HG03521 (cell line): Measurements from ENCODE around the gene MAP4.
"Not testable (repeated sequence)": the region's sequence is repeated elsewhere in the genome, so short reads cannot be mapped to it uniquely, and the experiment has no call there.

Experiments
- ATAC-seq: cut with Tn5 transposase; IDR thresholded peaks from one replicate; pipeline ENCODE4 v1.9.1; 2021; ENCODE audit warnings: mild to moderate bottlenecking, moderate library complexity; ENCODE audit not compliant: unreplicated experiment

Gene MAP4

DNA sequence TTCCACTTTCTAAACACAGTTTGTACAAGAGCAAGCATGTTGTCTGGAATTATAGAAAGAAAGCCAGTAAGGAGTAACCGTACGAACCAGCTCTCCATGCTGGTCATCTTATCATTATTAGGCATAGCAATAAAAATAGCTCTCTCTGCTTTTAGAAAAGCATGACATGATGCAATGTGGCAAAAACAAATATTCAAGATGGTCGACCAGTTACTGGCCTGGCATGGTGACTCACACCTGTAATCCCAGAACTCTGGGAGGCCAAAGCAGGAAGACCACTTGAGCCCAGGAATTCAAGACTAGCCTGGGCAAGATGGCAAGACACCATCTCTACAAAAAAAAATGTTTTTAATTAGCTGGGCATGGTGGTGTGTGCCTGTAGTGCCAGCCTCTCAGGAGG lies 2.6 kb upstream of the MAP4 start:
- ATAC-seq = no peak

DNA sequence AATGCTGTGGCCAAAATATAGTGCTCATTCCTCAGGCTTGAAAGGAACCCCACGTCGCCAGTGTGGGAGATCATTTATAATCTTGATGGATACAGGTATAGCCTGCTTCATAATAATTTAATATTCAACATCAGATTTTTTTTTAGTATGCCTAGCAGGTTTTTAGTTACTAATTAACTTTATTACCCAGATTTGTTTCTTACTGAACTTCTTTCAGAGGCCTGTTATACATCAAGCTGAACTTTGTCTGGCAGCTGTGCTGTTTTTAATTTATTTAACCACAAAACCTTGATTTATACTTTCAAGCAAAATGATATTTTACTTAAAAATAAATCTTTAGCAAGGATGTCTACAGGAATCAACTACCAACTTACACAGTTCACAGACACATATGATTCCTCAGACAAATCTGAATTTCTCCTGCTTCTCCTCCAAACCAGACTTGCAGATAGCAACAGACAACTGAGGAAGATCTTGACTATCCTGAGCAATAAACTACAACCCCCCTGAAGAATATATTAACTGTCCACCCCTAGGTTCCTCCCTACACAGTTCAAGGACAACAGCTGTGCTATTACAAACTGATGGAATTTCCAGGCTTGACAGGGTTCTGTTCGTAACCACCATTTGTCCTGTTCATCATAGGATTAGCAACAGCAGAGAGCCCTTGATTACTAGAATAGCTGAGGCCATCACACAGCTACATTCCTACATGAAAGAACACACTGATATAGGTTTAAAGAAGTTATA lies 610 bp downstream of the MAP4 start:
- ATAC-seq = no peak

DNA sequence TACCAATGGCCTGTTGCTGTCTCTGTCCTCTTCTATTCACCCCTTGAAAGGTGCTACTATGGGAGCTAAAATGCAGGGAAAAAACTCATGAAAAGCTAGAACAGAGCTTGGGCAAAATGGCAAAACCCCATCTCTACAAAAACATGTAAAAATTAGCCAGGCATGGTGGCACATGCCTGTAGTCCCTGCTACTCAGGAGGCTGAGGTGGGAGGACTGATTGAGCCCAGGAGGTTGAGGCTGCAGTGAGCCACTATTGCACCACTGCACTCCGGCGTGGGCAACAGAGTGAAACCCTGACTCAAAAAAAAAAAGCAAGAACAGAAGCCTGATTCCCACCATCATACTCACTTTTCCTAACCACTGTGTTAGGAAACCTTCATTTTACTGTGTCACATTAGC lies 1.9 kb downstream of the MAP4 start:
- ATAC-seq = no peak

DNA sequence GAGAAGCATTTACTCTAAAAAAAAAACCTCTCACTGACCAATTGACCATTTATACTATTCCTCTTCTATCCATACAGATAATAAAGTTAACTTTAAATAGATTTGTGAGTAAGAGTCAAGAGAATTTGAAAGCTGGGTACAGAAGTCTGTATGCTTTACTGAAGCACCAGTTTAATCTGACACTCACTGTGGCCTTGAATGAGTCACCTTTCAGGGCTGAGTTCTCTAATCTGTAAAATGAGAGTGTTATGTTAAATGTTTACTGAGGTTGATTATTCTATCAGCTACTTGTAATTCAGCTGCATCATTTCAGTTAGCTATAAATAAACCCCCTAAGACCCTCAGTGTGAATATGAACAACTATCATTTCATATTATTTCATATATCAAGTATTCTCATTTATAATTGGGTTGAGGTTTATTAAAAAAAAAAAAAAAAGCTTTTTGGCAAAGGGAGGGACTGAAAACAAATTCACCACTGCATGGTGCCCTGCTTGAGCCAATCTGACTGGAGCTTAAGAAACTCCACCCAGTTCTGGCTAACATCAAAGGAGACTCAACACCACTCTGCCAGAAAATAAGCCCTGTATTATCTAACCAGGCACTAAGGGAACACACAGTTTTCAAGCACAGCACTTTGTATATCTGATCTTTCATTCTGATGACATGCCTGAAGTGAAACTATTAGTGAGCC lies 2.8 kb downstream of the MAP4 start:
- ATAC-seq = no peak

DNA sequence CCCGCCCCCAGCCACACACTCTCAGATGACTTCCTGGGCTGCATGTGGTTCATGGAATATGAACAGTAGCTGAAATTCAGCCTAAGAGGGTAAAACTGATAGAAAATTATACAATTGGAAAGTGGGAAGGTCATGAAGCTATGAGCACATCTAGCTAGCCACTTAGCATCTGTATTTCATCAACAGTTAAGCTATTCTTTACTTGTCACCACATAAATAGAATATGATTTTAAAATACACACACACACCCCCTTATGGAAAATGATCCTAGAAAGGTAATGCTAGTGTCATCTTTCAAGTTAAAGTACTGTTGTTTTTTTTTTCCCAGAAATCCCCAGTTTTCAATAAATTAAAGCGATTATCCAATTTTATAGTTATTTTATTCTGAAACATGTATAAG lies 3.6 kb downstream of the MAP4 start:
- no peak for ATAC-seq

DNA sequence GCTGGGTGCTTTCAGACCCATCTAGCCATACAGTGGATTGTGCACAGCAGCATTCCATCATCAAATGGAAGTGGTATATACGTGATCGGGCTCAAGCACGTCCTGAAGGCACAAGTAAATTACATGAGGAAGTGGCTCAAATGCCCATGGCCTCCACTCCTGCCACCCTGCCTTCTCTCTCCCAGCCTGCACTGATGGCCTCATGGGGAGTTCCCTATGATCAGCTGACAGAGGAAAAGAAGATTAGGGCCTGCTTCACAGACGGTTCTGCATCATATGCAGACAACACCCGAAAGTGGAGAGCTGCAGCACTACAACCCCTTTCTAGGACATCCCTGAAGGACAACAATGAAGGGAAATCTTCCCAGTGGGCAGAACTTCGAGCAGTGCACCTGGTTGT lies 8.2 kb downstream of the MAP4 start:
- ATAC-seq = not testable (repeated sequence)

DNA sequence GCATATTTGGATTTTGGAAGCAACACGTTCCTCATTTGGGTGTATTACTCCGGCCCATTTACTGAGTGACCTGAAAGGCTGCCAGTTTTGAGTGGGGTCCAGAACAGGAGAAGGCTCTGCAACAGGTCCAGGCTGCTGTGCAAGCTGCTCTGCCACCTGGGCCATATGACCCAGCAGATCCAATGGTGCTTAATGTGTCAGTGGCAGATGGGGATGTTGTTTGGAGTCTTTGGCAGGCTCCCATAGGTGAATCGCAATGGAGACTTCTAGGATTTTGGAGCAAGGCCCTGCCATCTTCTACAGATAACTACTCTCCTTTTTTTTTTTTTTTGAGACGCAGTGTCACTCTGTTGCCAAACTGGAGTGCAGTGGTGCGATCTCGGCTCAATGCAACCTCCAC lies 8.9 kb downstream of the MAP4 start:
- ATAC-seq = not testable (repeated sequence)

DNA sequence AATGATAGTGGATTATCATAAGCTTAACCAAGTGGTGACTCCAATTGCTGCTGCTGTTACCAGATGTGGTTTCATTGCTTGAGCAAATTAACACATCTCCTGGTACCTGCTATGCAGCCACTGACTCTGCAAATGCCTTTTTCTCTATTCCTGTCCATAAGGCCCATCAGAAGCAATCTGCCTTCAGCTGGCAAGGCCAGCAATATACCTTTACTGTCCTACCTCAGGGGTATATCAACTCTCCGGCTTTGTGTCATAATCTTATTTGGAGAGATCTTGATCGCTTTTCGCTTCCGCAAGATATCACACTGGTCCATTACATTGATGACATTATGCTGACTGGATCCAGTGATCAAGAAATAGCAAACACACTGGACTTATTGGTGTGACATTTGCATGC lies 9.4 kb downstream of the MAP4 start:
- ATAC-seq = not testable (repeated sequence)

DNA sequence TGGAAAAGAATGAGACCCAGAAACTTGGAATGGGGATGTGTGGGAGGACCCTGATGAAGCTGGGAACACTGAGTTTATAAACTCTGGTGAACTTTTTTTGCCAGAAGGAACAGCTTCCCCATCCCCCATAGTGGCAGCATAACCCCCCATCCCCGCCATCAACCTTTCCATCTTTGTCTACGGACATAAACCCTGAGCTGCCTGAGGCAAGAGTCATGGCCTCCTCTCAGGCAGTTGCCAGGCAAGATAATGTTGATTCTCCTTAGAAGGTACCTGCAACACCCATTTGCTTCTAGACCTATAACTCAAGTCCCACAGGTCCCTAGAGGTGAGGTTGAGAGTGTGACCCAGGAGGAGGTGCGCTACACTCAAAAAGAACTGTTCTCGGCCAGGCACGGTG lies 11.5 kb downstream of the MAP4 start:
- ATAC-seq = no peak

DNA sequence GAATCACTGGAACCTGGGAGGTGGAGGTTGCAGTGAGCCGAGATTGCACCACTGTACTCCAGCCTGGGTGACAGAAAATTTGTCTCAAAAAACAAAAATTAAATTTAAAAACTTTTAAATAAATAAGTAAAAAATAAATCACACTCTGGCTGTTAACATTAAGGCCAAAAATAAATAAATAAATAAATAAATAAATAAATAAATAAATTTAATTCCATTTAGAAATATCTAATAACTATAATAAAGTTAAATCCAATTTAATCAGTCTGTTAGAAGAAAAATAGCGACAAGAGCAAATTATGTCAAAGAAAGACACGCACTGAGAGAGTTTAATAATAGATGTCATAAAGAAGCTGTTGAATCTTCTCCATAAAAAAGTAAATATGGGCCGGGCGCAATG lies 13.4 kb downstream of the MAP4 start:
- ATAC-seq = no peak

DNA sequence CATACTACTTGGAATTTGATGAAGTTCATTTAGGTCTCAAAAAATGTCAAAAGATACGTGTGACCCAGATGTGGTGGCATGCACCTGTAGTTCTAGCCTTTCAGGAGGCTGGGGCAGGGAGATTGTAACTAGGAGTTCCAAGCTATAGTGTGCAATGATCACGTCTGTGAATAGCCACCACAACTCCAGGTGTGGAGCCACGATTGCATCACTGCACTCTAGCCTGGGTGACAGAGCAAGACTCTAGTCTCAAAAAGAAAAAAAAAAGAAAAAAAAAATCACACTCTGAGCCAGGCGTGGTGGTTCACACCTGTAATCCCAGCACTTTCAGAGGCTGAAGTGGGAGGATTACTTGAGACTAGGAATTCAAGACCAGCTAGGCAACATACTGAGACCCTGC lies 14.2 kb downstream of the MAP4 start:
- ATAC-seq = no peak

DNA sequence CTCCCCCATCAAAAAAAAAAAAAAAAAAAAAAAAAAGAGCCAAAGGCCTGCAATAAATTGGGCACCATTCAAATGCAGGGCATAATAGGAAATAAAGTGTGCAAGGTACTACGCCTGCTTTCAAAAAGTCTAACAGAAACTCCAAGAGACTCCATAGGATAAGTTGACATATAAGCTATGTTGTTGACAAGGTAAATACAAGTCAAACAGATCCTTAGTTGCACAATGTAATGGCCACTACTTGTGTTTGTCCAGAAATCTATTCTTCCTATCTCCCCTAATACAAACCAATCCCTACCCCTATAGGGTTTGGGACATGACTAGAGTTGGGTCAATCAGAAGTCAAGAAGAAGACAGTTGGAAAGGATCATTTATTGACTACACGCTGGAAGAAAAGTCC lies 16.0 kb downstream of the MAP4 start:
- ATAC-seq = no peak

DNA sequence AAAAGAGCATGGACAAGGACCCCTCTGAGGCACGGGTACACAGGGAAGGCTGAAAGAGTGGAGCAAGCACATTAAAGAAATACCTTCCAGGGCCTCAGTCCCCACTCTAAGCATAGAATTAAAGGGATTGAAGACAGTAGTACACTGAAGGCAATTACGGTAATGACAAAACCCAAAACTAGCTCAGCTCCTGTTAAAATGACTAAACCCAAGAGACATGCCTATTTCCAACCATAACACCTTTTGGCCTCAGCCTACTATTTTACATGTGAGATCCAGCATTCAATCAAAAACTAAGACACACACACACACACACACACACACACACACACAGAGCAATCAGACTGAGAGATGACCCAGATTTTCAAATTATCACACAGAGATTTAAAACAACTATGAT lies 19.8 kb downstream of the MAP4 start:
- ATAC-seq = no peak

DNA sequence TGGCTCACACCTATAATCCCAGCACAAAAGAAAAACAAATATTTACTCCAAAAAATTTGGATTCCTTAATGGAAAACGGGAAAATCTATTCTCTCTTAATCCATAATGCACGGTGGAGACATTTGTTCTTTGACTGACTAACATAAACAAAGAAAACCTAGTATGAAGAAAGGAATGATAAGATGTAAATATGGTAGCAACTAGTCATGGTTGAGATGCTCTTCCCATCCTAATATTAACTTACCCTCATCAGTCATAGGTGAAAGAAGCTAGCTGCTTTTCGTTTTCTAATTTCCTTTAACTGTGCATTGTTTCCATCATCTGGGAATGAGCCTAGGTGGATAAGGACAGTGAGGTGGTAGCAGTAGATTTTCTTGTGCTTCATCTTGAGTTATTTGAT lies 22.0 kb downstream of the MAP4 start:
- ATAC-seq = no peak

DNA sequence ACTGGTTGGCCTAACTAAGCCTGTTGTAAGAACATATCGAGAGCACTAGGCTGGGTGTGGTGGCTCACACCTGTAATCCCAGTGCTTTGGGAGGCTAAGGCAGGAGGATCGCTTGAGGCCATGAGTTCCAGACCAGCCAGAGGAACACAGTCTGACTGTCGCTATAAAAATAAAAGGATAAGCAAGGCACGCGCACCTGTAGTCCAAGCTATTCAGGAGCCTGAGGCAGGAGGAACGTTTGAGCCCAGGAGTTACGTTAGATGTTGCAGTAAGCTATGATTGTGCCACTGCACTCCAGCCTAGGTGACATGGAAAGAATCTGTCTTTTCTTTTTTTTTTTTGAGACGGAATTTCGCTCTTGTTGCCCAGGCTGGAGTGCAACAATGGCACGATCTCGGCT lies 24.9 kb downstream of the MAP4 start:
- ATAC-seq = no peak

DNA sequence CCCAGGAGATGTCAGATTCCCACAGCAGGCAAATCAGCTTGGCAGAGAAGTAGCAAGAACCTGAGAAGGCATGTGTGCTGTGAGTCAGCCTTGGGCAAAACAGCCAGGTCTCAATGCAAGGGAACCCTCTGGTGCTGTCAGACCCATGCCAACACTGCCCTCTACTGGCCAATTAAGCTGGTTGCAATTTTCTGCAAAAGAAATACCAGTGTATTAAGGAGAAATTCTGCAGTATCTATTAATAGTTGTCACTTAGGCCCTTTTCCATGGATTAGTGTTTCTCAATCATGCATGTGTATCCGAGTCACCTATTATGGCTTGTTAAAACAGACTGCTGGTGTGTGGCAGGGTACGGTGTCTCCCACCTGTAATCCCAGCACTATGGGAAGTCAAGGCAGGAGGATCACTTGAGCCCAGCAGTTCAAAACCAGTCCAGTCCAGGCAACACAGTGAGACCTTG lies 26.2 kb downstream of the MAP4 start:
- ATAC-seq = no peak

DNA sequence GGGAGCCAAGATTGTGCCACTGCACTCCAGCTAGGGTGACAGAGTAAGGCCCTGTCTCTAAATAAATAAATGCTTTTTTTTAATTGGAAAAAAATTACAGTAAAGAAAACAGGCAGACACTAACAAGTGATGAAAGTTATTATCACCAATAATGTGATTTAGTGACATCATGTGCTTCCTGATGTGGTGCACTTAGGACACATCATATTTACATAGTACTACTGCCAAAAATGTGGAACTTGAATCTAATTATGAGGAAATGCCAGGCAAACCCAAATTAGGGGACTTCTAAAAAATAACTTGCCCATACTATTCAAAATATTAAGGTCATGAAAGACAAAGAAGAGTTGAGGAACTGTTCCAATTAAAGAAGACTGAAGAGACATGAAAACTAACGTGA lies 30.8 kb downstream of the MAP4 start:
- no peak for ATAC-seq

DNA sequence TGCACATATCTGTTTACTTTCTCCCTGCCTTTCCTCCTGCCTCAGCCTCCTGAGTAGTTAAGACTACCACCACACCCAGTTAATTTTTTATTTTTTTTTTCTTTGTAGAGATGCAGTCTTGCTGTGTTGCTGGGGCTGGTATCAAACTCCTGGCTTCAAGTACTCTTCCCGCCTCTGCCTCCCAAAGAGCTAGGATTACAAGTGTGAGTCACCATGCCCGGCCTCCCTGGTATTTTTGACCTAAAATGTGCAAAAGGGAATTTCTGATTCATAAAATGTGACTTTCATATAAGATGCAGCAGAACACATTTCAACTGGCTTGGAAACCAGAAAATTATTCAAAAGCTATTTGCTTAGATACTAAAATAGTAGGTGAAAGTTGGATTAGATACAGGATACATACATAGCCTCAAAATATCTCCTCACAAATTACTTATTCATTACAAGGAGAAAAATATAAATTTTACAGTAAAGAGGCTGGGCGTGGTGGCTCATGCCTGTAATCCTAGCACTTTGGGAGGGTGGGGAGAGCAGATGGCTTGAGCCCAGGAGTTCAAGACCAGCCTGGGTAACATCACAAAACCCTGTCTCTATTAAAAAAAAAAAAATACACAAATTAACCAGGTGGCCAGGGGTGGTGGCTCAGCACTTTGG lies 32.0 kb downstream of the MAP4 start:
- no peak for ATAC-seq

DNA sequence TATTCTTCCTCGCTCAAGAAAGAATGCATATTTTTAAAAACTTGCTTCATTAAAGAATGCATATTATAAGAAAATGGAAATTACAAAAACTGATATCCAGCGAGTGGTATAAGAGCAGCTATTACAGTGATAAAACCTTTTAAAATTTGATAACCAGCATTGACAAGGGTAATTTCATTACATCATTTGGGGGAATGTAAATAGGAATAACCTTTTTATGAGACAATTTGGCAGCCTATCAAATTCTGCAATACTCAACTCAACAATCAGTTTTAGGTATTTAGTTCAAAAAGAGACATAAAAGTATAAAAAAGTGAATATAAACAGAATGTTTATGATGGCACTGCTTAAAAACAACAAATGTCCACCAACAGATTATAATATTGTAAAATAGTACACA lies 35.4 kb downstream of the MAP4 start:
- no peak for ATAC-seq

DNA sequence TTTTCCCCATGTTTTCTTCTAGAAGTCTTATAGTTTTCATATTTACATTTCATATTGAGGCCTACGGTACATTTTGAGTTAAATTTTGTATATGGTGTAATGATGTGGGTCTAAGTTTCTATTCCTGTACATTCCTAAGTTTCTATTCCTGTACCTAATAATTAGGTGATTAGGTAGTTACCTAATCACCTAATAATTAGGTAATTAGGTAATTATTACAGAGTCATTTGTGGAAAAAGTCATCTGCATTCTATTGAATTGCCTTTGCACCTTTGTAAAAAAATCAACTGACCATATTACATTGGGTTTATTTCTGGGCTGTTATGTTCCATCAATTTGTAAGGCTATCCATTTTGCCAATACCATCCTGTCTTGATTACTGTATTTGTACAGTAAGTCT lies 37.1 kb downstream of the MAP4 start:
- no peak for ATAC-seq

DNA sequence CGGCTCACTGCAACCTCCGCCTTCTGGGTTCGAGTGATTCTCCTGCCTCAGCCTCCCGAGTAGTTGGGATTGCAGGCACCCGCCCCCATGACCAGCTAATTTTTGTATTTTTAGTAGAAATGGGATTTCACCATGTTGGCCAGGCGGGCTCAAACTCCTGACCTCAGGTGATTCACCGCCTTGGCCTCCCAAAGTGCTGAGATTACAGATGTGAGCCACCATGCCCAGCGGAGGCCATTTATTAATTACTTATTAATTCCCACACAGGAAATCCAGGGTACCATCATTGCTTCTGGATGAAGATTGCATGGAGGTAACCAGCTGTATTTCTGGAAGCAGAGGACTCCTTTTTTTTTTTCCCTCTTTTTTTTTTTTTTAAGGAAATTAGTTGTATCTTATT lies 37.8 kb downstream of the MAP4 start:
- no peak for ATAC-seq

DNA sequence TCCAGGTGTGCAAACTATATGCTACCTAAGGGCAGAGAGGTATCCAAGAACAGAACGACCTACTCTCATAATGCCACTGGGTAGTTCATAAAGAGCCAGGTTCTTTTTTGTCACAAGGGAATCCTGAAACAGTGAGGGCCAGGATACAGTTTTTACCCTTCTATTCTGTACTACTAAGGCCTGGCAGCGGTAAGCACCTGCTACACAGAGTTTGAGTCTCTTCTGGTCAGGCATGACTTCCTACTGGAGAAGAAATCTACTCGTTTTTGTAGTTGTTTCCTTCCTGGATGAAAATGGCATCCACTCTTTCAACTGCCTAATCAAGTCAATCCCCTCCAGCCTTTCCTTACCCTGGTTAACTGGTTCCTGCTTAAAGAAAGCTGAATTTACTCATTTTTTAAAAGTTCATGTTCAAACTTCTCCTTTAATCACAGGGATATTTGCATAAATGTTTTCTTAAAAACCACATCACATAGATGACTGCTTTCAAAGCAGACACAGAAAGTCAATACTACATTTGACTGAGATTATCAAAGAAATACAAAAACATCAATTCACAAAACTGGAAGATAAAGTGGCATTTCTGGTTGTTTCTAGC lies 40.0 kb downstream of the MAP4 start:
- no peak for ATAC-seq
